ENCODE measurements around the gene EIF2AK3.

DNA sequence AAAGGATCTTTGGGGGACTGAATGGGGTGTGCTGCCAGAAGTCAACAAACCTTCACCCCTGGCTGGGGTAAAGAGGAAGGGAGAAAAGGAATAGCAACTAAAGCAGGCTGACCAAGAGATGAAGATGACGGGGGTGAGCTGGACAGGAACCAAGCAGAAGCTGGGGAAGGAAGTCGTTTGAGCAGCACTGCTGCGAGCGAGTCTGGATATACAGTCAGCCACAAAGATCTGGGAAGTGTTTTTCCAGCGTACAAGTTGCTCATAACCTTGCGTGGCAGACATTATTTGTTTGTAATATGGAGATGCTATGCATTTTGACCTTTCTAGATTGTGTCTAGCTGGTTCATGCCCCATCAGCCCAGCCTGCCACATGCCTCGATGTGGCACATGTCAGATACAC is 71.2 kb downstream of the EIF2AK3 start:
- TF ChIP-seq, protein P1, sequence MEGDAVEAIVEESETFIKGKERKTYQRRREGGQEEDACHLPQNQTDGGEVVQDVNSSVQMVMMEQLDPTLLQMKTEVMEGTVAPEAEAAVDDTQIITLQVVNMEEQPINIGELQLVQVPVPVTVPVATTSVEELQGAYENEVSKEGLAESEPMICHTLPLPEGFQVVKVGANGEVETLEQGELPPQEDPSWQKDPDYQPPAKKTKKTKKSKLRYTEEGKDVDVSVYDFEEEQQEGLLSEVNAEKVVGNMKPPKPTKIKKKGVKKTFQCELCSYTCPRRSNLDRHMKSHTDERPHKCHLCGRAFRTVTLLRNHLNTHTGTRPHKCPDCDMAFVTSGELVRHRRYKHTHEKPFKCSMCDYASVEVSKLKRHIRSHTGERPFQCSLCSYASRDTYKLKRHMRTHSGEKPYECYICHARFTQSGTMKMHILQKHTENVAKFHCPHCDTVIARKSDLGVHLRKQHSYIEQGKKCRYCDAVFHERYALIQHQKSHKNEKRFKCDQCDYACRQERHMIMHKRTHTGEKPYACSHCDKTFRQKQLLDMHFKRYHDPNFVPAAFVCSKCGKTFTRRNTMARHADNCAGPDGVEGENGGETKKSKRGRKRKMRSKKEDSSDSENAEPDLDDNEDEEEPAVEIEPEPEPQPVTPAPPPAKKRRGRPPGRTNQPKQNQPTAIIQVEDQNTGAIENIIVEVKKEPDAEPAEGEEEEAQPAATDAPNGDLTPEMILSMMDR (IDR thresholded peaks at IDR 0.05), result no peak
- TF ChIP-seq POLR2A (IDR thresholded peaks at IDR 0.05), result no peak
